Mesenchymal stem cell (in vitro differentiated cells and primary cell): Measurements from ENCODE around the gene RYR2.

Source experiments
- DNase-seq: peaks from one replicate; pipeline ENCODE4 v3.0.0-alpha.2; 2013
- H2AFZ ChIP-seq: one replicate; pipeline ENCODE4 v1.6.1; 2013; ENCODE audit warnings: low read depth, mild to moderate bottlenecking, control low read depth, inconsistent platforms, low read length, moderate library complexity
- H2AK5ac ChIP-seq: 2 replicates; pipeline ENCODE4 v1.6.1; 2013; ENCODE audit warnings: low read length, moderate library complexity, mild to moderate bottlenecking, inconsistent platforms; ENCODE audit not compliant: severe bottlenecking
- H2BK120ac ChIP-seq: one replicate; pipeline ENCODE4 v1.6.1; 2013; ENCODE audit warnings: low read depth, mild to moderate bottlenecking, inconsistent platforms, low read length, moderate library complexity
- H2BK12ac ChIP-seq, 2 experiments: one replicate each; pipeline ENCODE4 v1.6.1; 2013; ENCODE audit warnings: inconsistent platforms in 2 of 2, low read length in 2 of 2, mild to moderate bottlenecking in 2 of 2, moderate library complexity in 2 of 2, control low read depth in 1 of 2
- H2BK15ac ChIP-seq: one replicate; pipeline ENCODE4 v1.6.1; 2013; ENCODE audit warnings: mild to moderate bottlenecking, low read depth, inconsistent platforms; ENCODE audit not compliant: poor library complexity, severe bottlenecking
- H2BK5ac ChIP-seq: 2 replicates; pipeline ENCODE4 v1.6.1; 2013; ENCODE audit warnings: low read depth, mild to moderate bottlenecking, low read length, control low read depth, inconsistent platforms; ENCODE audit not compliant: poor library complexity, severe bottlenecking
- H3K14ac ChIP-seq, 2 experiments: one replicate each; pipeline ENCODE4 v1.6.1; 2013; ENCODE audit warnings: inconsistent platforms in 2 of 2, low read length in 2 of 2, control low read depth in 1 of 2, mild to moderate bottlenecking in 1 of 2, moderate library complexity in 1 of 2
- H3K18ac ChIP-seq, 2 experiments: one replicate each; pipeline ENCODE4 v1.6.1; 2013; ENCODE audit warnings: inconsistent platforms in 2 of 2, low read length in 2 of 2, control low read depth in 1 of 2, low read depth in 1 of 2, mild to moderate bottlenecking in 1 of 2
- H3K23ac ChIP-seq, 2 experiments: one replicate each; pipeline ENCODE4 v1.6.1; 2013; ENCODE audit warnings: inconsistent platforms in 2 of 2, low read length in 2 of 2, mild to moderate bottlenecking in 2 of 2, moderate library complexity in 2 of 2, control low read depth in 1 of 2
- H3K27ac ChIP-seq: 2 replicates; pipeline ENCODE4 v1.5.1; 2013; ENCODE audit warnings: mild to moderate bottlenecking, moderate library complexity, low read length, control low read depth, inconsistent platforms; ENCODE audit not compliant: poor library complexity, severe bottlenecking
- H3K27me3 ChIP-seq, 2 experiments: 2 replicates each; pipeline versions ENCODE4 v1.6.1 to v1.7.0; 2013; ENCODE audit warnings: low read length in 2 of 2, mild to moderate bottlenecking in 2 of 2, moderate library complexity in 2 of 2, control low read depth in 1 of 2, inconsistent platforms in 1 of 2; ENCODE audit not compliant: control insufficient read depth in 1 of 2, insufficient read depth in 1 of 2
- H3K36me3 ChIP-seq, 2 experiments: 2 replicates each; pipeline versions ENCODE4 v1.6.1 to v1.7.0; 2013; ENCODE audit warnings: low read length in 2 of 2, control low read depth in 1 of 2, inconsistent platforms in 1 of 2, low read depth in 1 of 2, mild to moderate bottlenecking in 1 of 2; ENCODE audit not compliant: insufficient read depth in 2 of 2, control insufficient read depth in 1 of 2
- H3K4ac ChIP-seq, 2 experiments: one replicate each; pipeline ENCODE4 v1.6.1; 2013; ENCODE audit warnings: inconsistent platforms in 2 of 2, low read length in 2 of 2, mild to moderate bottlenecking in 2 of 2, moderate library complexity in 2 of 2, control low read depth in 1 of 2, low read depth in 1 of 2
- H3K4me1 ChIP-seq: 2 replicates; pipeline ENCODE4 v1.6.1; 2013; ENCODE audit warnings: low read depth, low read length, control low read depth; ENCODE audit not compliant: control insufficient read depth, insufficient read depth
- H3K4me2 ChIP-seq: 2 replicates; pipeline ENCODE4 v1.6.1; 2013; ENCODE audit warnings: low read length, mild to moderate bottlenecking, inconsistent platforms; ENCODE audit not compliant: poor library complexity, severe bottlenecking
- H3K4me3 ChIP-seq, 2 experiments: 2 replicates each; pipeline versions ENCODE4 v1.5.1 to v1.7.0; 2013; ENCODE audit warnings: low read length in 2 of 2, mild to moderate bottlenecking in 2 of 2, control low read depth in 1 of 2, low read depth in 1 of 2; ENCODE audit not compliant: insufficient read depth in 1 of 2
- H3K79me1 ChIP-seq: replicated peaks from 2 replicates; pipeline ENCODE4 v1.6.1; 2013; ENCODE audit warnings: mild to moderate bottlenecking, control low read depth, low read length, inconsistent platforms; ENCODE audit not compliant: poor library complexity, severe bottlenecking
- H3K9ac ChIP-seq: 2 replicates; pipeline ENCODE4 v1.7.0; 2013; ENCODE audit warnings: mild to moderate bottlenecking, low read length, moderate library complexity
- H3K9me3 ChIP-seq: 2 replicates; pipeline ENCODE4 v1.7.0; 2013; ENCODE audit warnings: mild to moderate bottlenecking, low read length; ENCODE audit not compliant: control insufficient read depth
- H4K8ac ChIP-seq: one replicate; pipeline ENCODE4 v1.6.1; 2013; ENCODE audit warnings: inconsistent platforms, mild to moderate bottlenecking, low read length, moderate library complexity
- H4K91ac ChIP-seq: one replicate; pipeline ENCODE4 v1.6.1; 2013; ENCODE audit warnings: mild to moderate bottlenecking, low read length, inconsistent platforms
- WGBS: methylation state at CpG from one replicate; pipeline ENCODE4 v1.1.7; 2013; ENCODE audit warnings: mixed read lengths; 5-methylcytosine and 5-hydroxymethylcytosine counted together

The RYR2 gene

DNA sequence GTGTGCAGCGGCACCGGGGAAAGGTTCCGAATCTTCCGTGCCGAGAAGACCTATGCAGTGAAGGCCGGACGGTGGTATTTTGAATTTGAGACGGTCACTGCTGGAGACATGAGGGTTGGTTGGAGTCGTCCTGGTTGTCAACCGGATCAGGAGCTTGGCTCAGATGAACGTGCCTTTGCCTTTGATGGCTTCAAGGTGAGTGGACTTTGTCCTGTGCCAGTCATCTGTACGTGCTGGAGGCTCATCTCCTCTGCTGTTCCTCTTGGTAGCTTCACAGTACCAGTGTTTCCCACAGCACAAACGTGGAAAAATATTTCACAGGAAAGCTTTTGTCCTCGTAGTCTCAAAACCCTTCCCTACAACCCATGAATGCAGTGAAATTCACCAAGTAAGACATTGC, 524.6 kb downstream of the RYR2 start:
- no peak overlapping the region for H4K8ac ChIP-seq
- no peak overlapping the region for H2BK12ac ChIP-seq
- 86% methylated on average over 14 of the region's 14 CpGs for whole genome bisulfite sequencing
- no peak overlapping the region for H3K18ac ChIP-seq
- no peaks in the 10 kb centered on the region for H3K79me1 ChIP-seq
- H3K4me2 ChIP-seq: no peak overlapping the region
- no peak overlapping the region for H2AFZ ChIP-seq
- H3K4me1 ChIP-seq: no peaks in the 10 kb centered on the region
- H3K14ac ChIP-seq: no peak overlapping the region
- H2BK15ac ChIP-seq: no peak overlapping the region
- H3K9me3 ChIP-seq: no peaks in the 10 kb centered on the region
- no peak overlapping the region for H2AK5ac ChIP-seq
- H3K23ac ChIP-seq: no peak overlapping the region
- no peak overlapping the region for H2BK5ac ChIP-seq
- H2BK120ac ChIP-seq: no peak overlapping the region
- H3K4me3 ChIP-seq: no peak overlapping the region
- H3K27ac ChIP-seq: no peak overlapping the region
- H3K36me3 ChIP-seq: no peaks in the 10 kb centered on the region
- no peak overlapping the region for H3K4ac ChIP-seq
- no peak overlapping the region for H4K91ac ChIP-seq
- H3K9ac ChIP-seq: no peak overlapping the region
- no peaks in the 10 kb centered on the region for H3K27me3 ChIP-seq
- DNase-seq: no peak

DNA sequence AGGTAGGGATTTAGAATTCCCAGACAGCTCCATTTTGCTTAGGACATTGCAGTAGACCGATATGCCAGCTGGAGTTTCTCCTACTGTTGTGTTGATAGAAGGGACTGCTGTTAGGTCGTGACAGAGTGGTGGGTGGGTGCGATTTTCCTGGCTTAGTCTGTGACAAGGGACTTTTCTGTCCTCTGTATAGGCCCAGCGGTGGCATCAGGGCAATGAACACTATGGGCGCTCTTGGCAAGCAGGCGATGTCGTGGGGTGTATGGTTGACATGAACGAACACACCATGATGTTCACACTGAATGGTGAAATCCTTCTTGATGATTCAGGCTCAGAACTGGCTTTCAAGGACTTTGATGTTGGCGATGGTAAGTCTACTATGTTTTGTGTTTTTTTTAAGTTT, 527.0 kb downstream of the RYR2 start:
- Histone ChIP-seq H3K36me3 (no peaks in the 10 kb centered on the region), H3K4me2 (no peak overlapping the region), H2BK15ac (no peak overlapping the region), H3K23ac (no peak overlapping the region), H3K79me1 (no peaks in the 10 kb centered on the region), H2BK120ac (no peak overlapping the region), H2BK12ac (no peak overlapping the region), H3K9ac (no peak overlapping the region), H3K27ac (no peak overlapping the region), H3K27me3 (no peaks in the 10 kb centered on the region), H2AK5ac (no peak overlapping the region), H3K4me1 (no peaks in the 10 kb centered on the region), H3K4me3 (no peak overlapping the region), H3K9me3 (peaks cover 2% of the 10 kb centered on the region), H2BK5ac (no peak overlapping the region), H3K18ac (no peak overlapping the region), H3K14ac (peak overlapping the region in 1 of 2 experiments; percentile 41), H3K4ac (no peak overlapping the region), H4K91ac (no peak overlapping the region), H4K8ac (no peak overlapping the region), H2AFZ (no peak overlapping the region)
- WGBS: 73% methylated on average over 9 of the region's 9 CpGs
- DNase-seq: no peak

DNA sequence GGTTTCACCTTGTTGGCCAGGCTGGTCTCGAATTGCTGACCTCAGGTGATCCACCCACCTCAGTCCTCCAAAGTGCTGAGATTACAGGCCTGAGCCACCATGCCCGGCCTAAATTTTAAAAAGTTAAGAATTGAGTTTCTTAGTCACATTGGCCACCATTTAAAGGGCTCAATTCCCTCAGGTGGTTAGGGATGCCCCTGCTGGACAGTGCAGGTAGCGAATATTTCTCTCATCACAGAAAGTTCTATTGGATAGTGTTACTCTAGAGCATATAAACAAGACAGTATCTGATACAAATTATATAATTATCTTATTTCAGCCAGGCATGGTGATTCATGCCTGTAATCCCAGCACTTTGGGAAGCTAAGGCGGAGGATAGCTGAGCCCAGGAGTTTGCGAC, 528.5 kb downstream of the RYR2 start:
- Histone ChIP-seq H2BK5ac (no peak overlapping the region), H2AFZ (no peak overlapping the region), H2BK15ac (no peak overlapping the region), H3K4me3 (no peak overlapping the region), H2BK12ac (no peak overlapping the region), H3K79me1 (no peaks in the 10 kb centered on the region), H3K4me2 (no peak overlapping the region), H4K8ac (no peak overlapping the region), H4K91ac (no peak overlapping the region), H3K9ac (no peak overlapping the region), H2AK5ac (no peak overlapping the region), H3K18ac (no peak overlapping the region), H3K4ac (no peak overlapping the region), H3K27me3 (no peaks in the 10 kb centered on the region), H3K4me1 (no peaks in the 10 kb centered on the region), H3K23ac (no peak overlapping the region), H3K9me3 (peaks cover 11% of the 10 kb centered on the region), H2BK120ac (no peak overlapping the region), H3K14ac (no peak overlapping the region), H3K36me3 (no peaks in the 10 kb centered on the region), H3K27ac (no peak overlapping the region)
- DNase-seq: no peak
- WGBS: 75% methylated on average over 3 of the region's 5 CpGs

DNA sequence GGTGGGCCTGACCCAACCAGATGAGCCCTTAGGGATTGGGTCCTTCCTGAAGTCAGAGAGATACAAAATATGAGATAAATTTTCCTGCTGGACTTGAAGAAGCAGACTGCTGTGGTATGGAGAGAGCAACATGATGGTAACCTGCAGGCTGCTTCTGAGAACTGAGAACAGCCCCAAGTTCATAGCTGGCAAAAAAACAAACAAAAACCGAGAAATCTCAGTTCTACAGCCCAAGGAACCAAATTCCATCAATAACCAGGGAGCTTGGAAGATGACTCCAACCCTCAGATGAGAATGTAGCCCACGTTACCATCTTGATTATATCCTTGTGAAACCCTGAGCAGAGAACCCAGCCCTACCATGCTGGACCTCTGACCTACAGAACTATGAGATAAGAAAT, 532.6 kb downstream of the RYR2 start:
- no peak overlapping the region for H2BK15ac ChIP-seq
- H4K91ac ChIP-seq: no peak overlapping the region

More for the DNA sequence above, 532.6 kb downstream of the RYR2 start:
- H4K8ac ChIP-seq: no peak overlapping the region
- H2BK12ac ChIP-seq: no peak overlapping the region
- no peak overlapping the region for H3K27ac ChIP-seq
- no peaks in the 10 kb centered on the region for H3K4me1 ChIP-seq
- no peak overlapping the region for H3K14ac ChIP-seq
- no peaks in the 10 kb centered on the region for H3K79me1 ChIP-seq
- 17% methylated on average over 1 of the region's 2 CpGs for WGBS
- no peaks in the 10 kb centered on the region for H3K36me3 ChIP-seq
- no peak overlapping the region for H3K23ac ChIP-seq
- no peak overlapping the region for H2BK120ac ChIP-seq
- no peaks in the 10 kb centered on the region for H3K27me3 ChIP-seq
- no peak for DNase-seq
- H2AFZ ChIP-seq: no peak overlapping the region
- H3K4me3 ChIP-seq: no peak overlapping the region
- H3K9ac ChIP-seq: no peak overlapping the region
- H3K18ac ChIP-seq: no peak overlapping the region
- H2BK5ac ChIP-seq: no peak overlapping the region
- H3K9me3 ChIP-seq: peaks cover 39% of the 10 kb centered on the region
- no peak overlapping the region for H2AK5ac ChIP-seq
- H3K4me2 ChIP-seq: no peak overlapping the region
- H3K4ac ChIP-seq: no peak overlapping the region
